Activated CD8-positive, alpha-beta T cell treated with anti-CD3 and anti-CD28 coated beads for 36 hours (primary cell): Measurements from ENCODE around the gene NPR1. TPM values are rescaled to one million over a fixed set of nuclear protein-coding genes. Genes with fewer than 3 reads are reported as not detected.

ENCODE experiments used
- ATAC-seq: fragments of 200-7000 bp; cut with Tn5 transposase; one replicate; pipeline ENCODE4 v1.10.0; 2021; ENCODE audit warnings: mild to moderate bottlenecking, moderate library complexity
- CTCF ChIA-PET: fragments of 350-600 bp; sonication (Branson Sonifier 250); formaldehyde crosslinking; loops from one replicate; lab custom pipeline; 2021; ENCODE audit warnings: antibody characterized with exemption; lab: Charles Lee
- POLR2A ChIA-PET: fragments of 350-600 bp; sonication (Branson Sonifier 250); formaldehyde crosslinking; loops from one replicate; lab custom pipeline; 2021; ENCODE audit warnings: antibody characterized with exemption; lab: Charles Lee
- DNase-seq: peaks from one replicate; pipeline ENCODE4 v3.0.0-alpha.2; 2020
- H3K27ac Mint-ChIP-seq: one replicate; pipeline ENCODE4 v1.8.0; 2021; ENCODE audit warnings: mild to moderate bottlenecking, mixed read lengths
- H3K27me3 Mint-ChIP-seq: one replicate; pipeline ENCODE4 v1.8.0; 2021; ENCODE audit warnings: mixed read lengths
- H3K36me3 Mint-ChIP-seq: one replicate; pipeline ENCODE4 v1.8.0; 2021; ENCODE audit warnings: low read depth, mixed read lengths
- H3K4me1 Mint-ChIP-seq: one replicate; pipeline ENCODE4 v1.8.0; 2021; ENCODE audit warnings: low read depth, mixed read lengths
- H3K4me3 Mint-ChIP-seq: one replicate; pipeline ENCODE4 v1.8.0; 2021; ENCODE audit warnings: mild to moderate bottlenecking, moderate library complexity, mixed read lengths
- H3K9me3 Mint-ChIP-seq: one replicate; pipeline ENCODE4 v1.8.0; 2021; ENCODE audit warnings: mixed read lengths
- CTCF ChIP-seq: fragments of 200-600 bp; IDR thresholded peaks from one replicate; pipeline ENCODE4 v1.8.0; 2022; ENCODE audit warnings: antibody characterized with exemption, mild to moderate bottlenecking
- intact Hi-C: fragments of 100-400 bp; cut with micrococcal nuclease; formaldehyde crosslinking; loops from one replicate; pipeline ENCODE4 v1.10.0; 2022
- total RNA-seq, 2 experiments: library from RNA; stranded (reverse); gene quantifications; one replicate each; pipeline ENCODE4 v1.2.3, GENCODE V29; 2021

Gene NPR1
- total RNA-seq: not detected

DNA sequence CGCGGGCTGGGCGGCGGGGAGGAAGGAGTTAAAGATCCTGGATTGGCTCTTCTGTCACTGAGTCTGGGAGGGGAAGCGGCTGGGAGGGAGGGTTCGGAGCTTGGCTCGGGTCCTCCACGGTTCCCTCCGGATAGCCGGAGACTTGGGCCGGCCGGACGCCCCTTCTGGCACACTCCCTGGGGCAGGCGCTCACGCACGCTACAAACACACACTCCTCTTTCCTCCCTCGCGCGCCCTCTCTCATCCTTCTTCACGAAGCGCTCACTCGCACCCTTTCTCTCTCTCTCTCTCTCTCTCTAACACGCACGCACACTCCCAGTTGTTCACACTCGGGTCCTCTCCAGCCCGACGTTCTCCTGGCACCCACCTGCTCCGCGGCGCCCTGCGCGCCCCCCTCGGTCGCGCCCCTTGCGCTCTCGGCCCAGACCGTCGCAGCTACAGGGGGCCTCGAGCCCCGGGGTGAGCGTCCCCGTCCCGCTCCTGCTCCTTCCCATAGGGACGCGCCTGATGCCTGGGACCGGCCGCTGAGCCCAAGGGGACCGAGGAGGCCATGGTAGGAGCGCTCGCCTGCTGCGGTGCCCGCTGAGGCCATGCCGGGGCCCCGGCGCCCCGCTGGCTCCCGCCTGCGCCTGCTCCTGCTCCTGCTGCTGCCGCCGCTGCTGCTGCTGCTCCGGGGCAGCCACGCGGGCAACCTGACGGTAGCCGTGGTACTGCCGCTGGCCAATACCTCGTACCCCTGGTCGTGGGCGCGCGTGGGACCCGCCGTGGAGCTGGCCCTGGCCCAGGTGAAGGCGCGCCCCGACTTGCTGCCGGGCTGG, at the start of gene NPR1:
NPR1 (plus strand) TSS at position 170 of the 818 bp plus-strand sequence; CDS start at position 591, 421 bp downstream.
- Mint-ChIP-seq H3K27ac (no peak within 1 kb of the TSS), H3K36me3 (no peaks in the 10 kb centered on the region), H3K27me3 (peaks cover 41% of the 10 kb centered on the region), H3K4me1 (peaks cover 19% of the 10 kb centered on the region), H3K4me3 (peak within 1 kb of the TSS; percentile 65), H3K9me3 (no peaks in the 10 kb centered on the region)
- intact Hi-C loops: loop anchor here (5.0 kb wide), 1 partner anchor 69 kb away; no protein-coding TSS in a partner anchor
- TF ChIP-seq CTCF: no peak
- CTCF ChIA-PET: interaction anchor here (0.7 to 5.2 kb wide), 18 partner anchors 8 to 308 kb away, joined by 3 to 40 read pairs (median 4); partner anchors contain the start of genes CHTOP, INTS3, RAB13 and SNAPIN
- POLR2A ChIA-PET: interaction anchor here (0.8 kb wide), 1 partner anchor 74 kb away, joined by 3 read pairs; no protein-coding TSS in a partner anchor
- DNase-seq: peak; percentile 46
- ATAC-seq: peak; percentile 43

GRCh38 chr1:153629343-153629665, 49.2 kb upstream of the NPR1 start:
- peaks cover 25% of the 10 kb centered on the region for H3K4me1 Mint-ChIP-seq
- no peak overlapping the region for H3K4me3 Mint-ChIP-seq
- intact Hi-C loops: no loop called here
- CTCF ChIA-PET: interaction anchor here (0.9 to 6.4 kb wide), 4 partner anchors 12 to 159 kb away, joined by 3 to 60 read pairs (median 11); partner anchors contain the start of gene S100A14
- H3K27ac Mint-ChIP-seq: no peak overlapping the region
- peaks cover 4% of the 10 kb centered on the region for H3K9me3 Mint-ChIP-seq
- ATAC-seq (no peak), DNase-seq (no peak)
- no peak for TF ChIP-seq CTCF
- peaks cover 9% of the 10 kb centered on the region for H3K27me3 Mint-ChIP-seq
- H3K36me3 Mint-ChIP-seq: peaks cover 6% of the 10 kb centered on the region
- POLR2A ChIA-PET: interaction anchor here (0.7 to 1.1 kb wide), 3 partner anchors 15 to 84 kb away, joined by 3 read pairs; partner anchors contain the start of gene S100A4

GRCh38 chr1:153629971-153630370, 48.5 kb upstream of the NPR1 start:
- DNase-seq (no peak), ATAC-seq (no peak)
- POLR2A ChIA-PET: interaction anchor here (0.9 to 1.1 kb wide), 2 partner anchors 68 to 84 kb away, joined by 3 read pairs; partner anchors contain the start of gene S100A4
- no peak overlapping the region for H3K4me3 Mint-ChIP-seq
- H3K27me3 Mint-ChIP-seq: peaks cover 9% of the 10 kb centered on the region
- peaks cover 25% of the 10 kb centered on the region for H3K4me1 Mint-ChIP-seq
- peaks cover 10% of the 10 kb centered on the region for H3K36me3 Mint-ChIP-seq
- CTCF ChIA-PET: interaction anchor here (0.7 to 6.4 kb wide), 5 partner anchors 13 to 119 kb away, joined by 4 to 60 read pairs (median 7); partner anchors contain the start of gene S100A14
- intact Hi-C loops: no loop called here
- H3K9me3 Mint-ChIP-seq: peaks cover 4% of the 10 kb centered on the region
- no peak overlapping the region for H3K27ac Mint-ChIP-seq
- TF ChIP-seq CTCF: no peak

GRCh38 chr1:153630384-153630783, 48.1 kb upstream of the NPR1 start:
- ChIA-PET POLR2A (interaction anchor here (0.9 to 1.1 kb wide), 2 partner anchors 68 to 85 kb away, joined by 3 read pairs; partner anchors contain the start of gene S100A4), CTCF (interaction anchor here (0.7 to 6.4 kb wide), 5 partner anchors 13 to 120 kb away, joined by 4 to 60 read pairs (median 7); partner anchors contain the start of gene S100A14)
- DNase-seq (no peak), ATAC-seq (no peak)
- Mint-ChIP-seq H3K4me3 (no peak overlapping the region), H3K27ac (no peak overlapping the region), H3K9me3 (peaks cover 4% of the 10 kb centered on the region), H3K27me3 (peaks cover 9% of the 10 kb centered on the region), H3K36me3 (peaks cover 14% of the 10 kb centered on the region), H3K4me1 (peaks cover 27% of the 10 kb centered on the region)
- intact Hi-C loops: no loop called here
- no peak for TF ChIP-seq CTCF
